GM23338 (cell line): Measurements from ENCODE around the gene VAMP2. TPM values are rescaled to one million over a fixed set of nuclear protein-coding genes. Genes with fewer than 3 reads are reported as not detected.

ENCODE experiments used
- ATAC-seq: fragments of 200-7000 bp; cut with Tn5 transposase; 3 replicates; pipeline ENCODE4 v1.9.1; 2020
- DNase-seq: peaks from one replicate; pipeline ENCODE4 v3.0.0-alpha.2; 2015; ENCODE audit warnings: low spot score
- H2AFZ ChIP-seq: fragments of 200-600 bp; sonication (generic); 2 replicates; pipeline ENCODE4 v1.8.0; 2016; ENCODE audit warnings: antibody characterized with exemption, mild to moderate bottlenecking, moderate library complexity
- H3F3A ChIP-seq: fragments of 200-600 bp; sonication (generic); replicated peaks from 2 replicates; pipeline ENCODE4 v1.8.0; 2017; ENCODE audit warnings: antibody characterized with exemption, mixed run types, low read depth
- H3K27ac ChIP-seq: fragments of 200-600 bp; sonication (generic); 2 replicates; pipeline ENCODE4 v1.6.1; 2016; ENCODE audit warnings: low read depth
- H3K27me3 ChIP-seq: fragments of 200-600 bp; sonication (generic); 2 replicates; pipeline ENCODE4 v1.8.0; 2016; ENCODE audit warnings: mild to moderate bottlenecking, mixed run types, moderate library complexity; ENCODE audit not compliant: insufficient read depth
- H3K36me3 ChIP-seq: fragments of 200-600 bp; sonication (generic); 2 replicates; pipeline ENCODE4 v1.8.0; 2016; ENCODE audit warnings: mild to moderate bottlenecking; ENCODE audit not compliant: insufficient read depth
- H3K4me1 ChIP-seq: fragments of 200-600 bp; sonication (generic); 2 replicates; pipeline ENCODE4 v1.8.0; 2016; ENCODE audit warnings: mild to moderate bottlenecking, moderate library complexity; ENCODE audit not compliant: insufficient read depth
- H3K4me2 ChIP-seq: fragments of 200-600 bp; sonication (generic); 2 replicates; pipeline ENCODE4 v1.7.1; 2017; ENCODE audit warnings: mixed run types
- H3K4me3 ChIP-seq: fragments of 200-600 bp; sonication (generic); 2 replicates; pipeline ENCODE4 v1.6.1; 2016; ENCODE audit warnings: mixed run types
- H3K79me2 ChIP-seq: fragments of 200-600 bp; sonication (generic); replicated peaks from 2 replicates; pipeline ENCODE4 v1.8.0; 2017; ENCODE audit warnings: mild to moderate bottlenecking; ENCODE audit not compliant: insufficient read depth
- H3K9me2 ChIP-seq: fragments of 200-600 bp; sonication (generic); 2 replicates; pipeline ENCODE4 v1.8.0; 2017; ENCODE audit not compliant: insufficient read depth
- H4K20me1 ChIP-seq: fragments of 200-600 bp; sonication (generic); replicated peaks from 2 replicates; pipeline ENCODE4 v1.8.0; 2017; ENCODE audit warnings: mild to moderate bottlenecking; ENCODE audit not compliant: insufficient read depth
- H3K27ac Mint-ChIP-seq: 2 replicates; pipeline ENCODE4 v1.8.0; 2020; ENCODE audit warnings: inconsistent platforms, mild to moderate bottlenecking, moderate library complexity, mixed read lengths
- H3K27me3 Mint-ChIP-seq: 3 replicates; pipeline ENCODE4 v1.8.0; 2022; ENCODE audit warnings: low read depth, mild to moderate bottlenecking, moderate library complexity, mixed read lengths, inconsistent platforms; ENCODE audit not compliant: insufficient read depth, poor library complexity
- H3K36me3 Mint-ChIP-seq: 3 replicates; pipeline ENCODE4 v1.8.0; 2021; ENCODE audit warnings: low read depth, mild to moderate bottlenecking, inconsistent platforms, moderate library complexity, mixed read lengths
- H3K4me1 Mint-ChIP-seq: 3 replicates; pipeline ENCODE4 v1.8.0; 2020; ENCODE audit warnings: mild to moderate bottlenecking, inconsistent platforms, mixed read lengths
- H3K4me3 Mint-ChIP-seq: 3 replicates; pipeline ENCODE4 v1.8.0; 2021; ENCODE audit warnings: moderate library complexity, mild to moderate bottlenecking, inconsistent platforms, mixed read lengths
- H3K9me3 Mint-ChIP-seq: 3 replicates; pipeline ENCODE4 v1.8.0; 2020; ENCODE audit warnings: moderate library complexity, mild to moderate bottlenecking, inconsistent platforms, mixed read lengths
- CREB1 ChIP-seq: fragments of 250-450 bp; sonication (Bioruptor Pico); IDR thresholded peaks from 2 replicates; pipeline ENCODE4 v1.5.0; 2020; ENCODE audit warnings: low read depth, mild to moderate bottlenecking, moderate library complexity
- CTCF ChIP-seq, 2 experiments: fragments of 200-600 bp in 1 of 2; sonication (generic) in 1 of 2; conservative IDR thresholded peaks; 2 replicates each; pipeline versions ENCODE4 v1.5.1 to v1.6.1; 2016 to 2017; ENCODE audit warnings: antibody characterized with exemption in 2 of 2, low read depth in 2 of 2, mild to moderate bottlenecking in 2 of 2, moderate library complexity in 1 of 2
- EZH2phosphoT487 ChIP-seq: fragments of 200-600 bp; sonication (generic); IDR thresholded peaks from one replicate; pipeline ENCODE4 v1.8.1; 2018; ENCODE audit warnings: antibody characterized with exemption; ENCODE audit not compliant: unreplicated experiment
- JUNB ChIP-seq: IDR thresholded peaks from one replicate; pipeline ENCODE4 v1.6.1; 2016; ENCODE audit warnings: antibody characterized with exemption; ENCODE audit not compliant: unreplicated experiment
- NANOG ChIP-seq: IDR thresholded peaks from 2 replicates; pipeline ENCODE4 v1.6.1; 2016; ENCODE audit warnings: antibody characterized with exemption, borderline replicate concordance
- STAT1 ChIP-seq: IDR thresholded peaks from one replicate; pipeline ENCODE4 v1.6.1; 2016; ENCODE audit warnings: antibody characterized with exemption; ENCODE audit not compliant: unreplicated experiment
- ZNF114 ChIP-seq: fragments of 250-450 bp; sonication (Bioruptor Pico); IDR thresholded peaks from 2 replicates; pipeline ENCODE4 v1.5.0; 2020; ENCODE audit warnings: mild to moderate bottlenecking, moderate library complexity
- ZNF331 ChIP-seq: fragments of 250-450 bp; sonication (Bioruptor Pico); IDR thresholded peaks from 2 replicates; pipeline ENCODE4 v1.5.0; 2020; ENCODE audit warnings: low read depth, mild to moderate bottlenecking, moderate library complexity
- ZNF462 ChIP-seq: fragments of 250-450 bp; sonication (Bioruptor Pico); IDR thresholded peaks from 2 replicates; pipeline ENCODE4 v1.5.0; 2020; ENCODE audit warnings: mild to moderate bottlenecking, moderate library complexity
- polyA plus RNA-seq: library from polyadenylated mRNA; unstranded; fragments of >200 nt; fragmentation: Nextera tagmentation; extraction: Ambion mirVana; gene quantifications from 2 replicates; pipeline ENCODE4 v1.2.1, GENCODE V29; 2016
- total RNA-seq: library from RNA; depleted of rRNA; stranded (reverse); fragments of >200 nt; shearing (Covaris generic); gene quantifications from 2 replicates; pipeline ENCODE4 v1.2.3, GENCODE V29; 2014
- TF ChIP-seq, protein P1 (sequence below): IDR thresholded peaks from one replicate; pipeline ENCODE4 v1.6.1; 2018; ENCODE audit warnings: antibody characterized with exemption; ENCODE audit not compliant: unreplicated experiment
- TF ChIP-seq, protein P2 (sequence below): IDR thresholded peaks from 2 replicates; pipeline ENCODE4 v1.6.1; 2016; ENCODE audit warnings: antibody characterized with exemption

Gene VAMP2
- total and polyA plus RNA-seq, 2 experiments from 2014 or later: 6.9 to 32.3 TPM

DNA sequence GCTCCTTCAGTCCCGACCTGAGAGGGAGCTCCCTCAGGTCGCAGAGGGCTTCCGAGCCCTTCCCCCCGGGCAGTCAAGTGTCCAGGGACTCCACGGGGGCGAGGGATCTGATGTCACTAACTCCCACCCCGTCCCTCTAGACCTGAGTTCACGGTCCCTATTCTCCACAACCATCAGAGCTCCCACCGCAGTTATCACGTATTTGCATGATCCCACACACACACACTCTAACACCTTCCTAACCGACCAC lies 6.8 kb downstream of the VAMP2 start (continued):
- TF ChIP-seq ZNF462 (no peak), CREB1 (CRISPR knock-in tag) (no peak), ZNF114 (CRISPR knock-in tag) (no peak)

DNA sequence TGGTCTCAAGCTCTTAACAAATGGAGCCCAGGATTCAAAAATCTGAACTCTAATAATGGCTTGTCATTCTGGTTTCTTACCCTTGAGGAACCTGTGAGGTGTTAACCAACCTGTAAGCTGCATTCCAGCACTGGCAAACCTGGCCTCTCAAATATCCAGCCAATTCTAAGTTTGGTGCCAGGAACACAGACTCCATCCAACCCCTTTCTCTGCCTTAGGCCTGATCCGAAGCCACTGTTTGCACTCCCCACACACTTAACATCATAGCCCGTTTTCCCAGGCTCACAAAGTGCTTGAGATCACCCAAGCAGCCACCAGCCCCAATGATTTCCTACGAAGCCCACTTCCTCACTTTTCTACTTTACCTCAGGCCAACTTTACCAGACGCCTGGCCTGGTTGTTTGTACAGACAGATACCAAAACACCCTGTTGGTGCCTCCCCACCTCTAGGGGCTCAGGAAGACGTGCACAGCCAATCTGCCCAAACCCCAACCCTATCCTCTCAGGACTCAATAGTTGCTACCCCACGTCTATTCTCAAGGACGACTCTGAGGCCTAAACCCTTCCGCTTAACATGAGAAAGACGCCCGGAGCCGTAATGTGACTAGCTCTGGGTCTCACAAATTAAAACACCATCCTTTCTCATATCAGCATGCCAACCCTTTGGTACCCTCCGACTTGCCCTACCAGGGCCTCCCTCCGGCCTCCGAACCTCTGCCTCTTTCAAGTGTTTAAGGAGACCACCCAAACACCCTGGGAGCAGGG lies 7.3 kb downstream of the VAMP2 start:
- TF ChIP-seq ZNF331 (CRISPR knock-in tag): no peak
- no peak for TF ChIP-seq CTCF (conservative IDR thresholded peaks at IDR 0.05; ENCODE audit: low read depth in 2 of 2)
- no peak for TF ChIP-seq STAT1
- TF ChIP-seq JUNB: no peak
- no peak for TF ChIP-seq CREB1 (CRISPR knock-in tag)
- TF ChIP-seq, protein P1, sequence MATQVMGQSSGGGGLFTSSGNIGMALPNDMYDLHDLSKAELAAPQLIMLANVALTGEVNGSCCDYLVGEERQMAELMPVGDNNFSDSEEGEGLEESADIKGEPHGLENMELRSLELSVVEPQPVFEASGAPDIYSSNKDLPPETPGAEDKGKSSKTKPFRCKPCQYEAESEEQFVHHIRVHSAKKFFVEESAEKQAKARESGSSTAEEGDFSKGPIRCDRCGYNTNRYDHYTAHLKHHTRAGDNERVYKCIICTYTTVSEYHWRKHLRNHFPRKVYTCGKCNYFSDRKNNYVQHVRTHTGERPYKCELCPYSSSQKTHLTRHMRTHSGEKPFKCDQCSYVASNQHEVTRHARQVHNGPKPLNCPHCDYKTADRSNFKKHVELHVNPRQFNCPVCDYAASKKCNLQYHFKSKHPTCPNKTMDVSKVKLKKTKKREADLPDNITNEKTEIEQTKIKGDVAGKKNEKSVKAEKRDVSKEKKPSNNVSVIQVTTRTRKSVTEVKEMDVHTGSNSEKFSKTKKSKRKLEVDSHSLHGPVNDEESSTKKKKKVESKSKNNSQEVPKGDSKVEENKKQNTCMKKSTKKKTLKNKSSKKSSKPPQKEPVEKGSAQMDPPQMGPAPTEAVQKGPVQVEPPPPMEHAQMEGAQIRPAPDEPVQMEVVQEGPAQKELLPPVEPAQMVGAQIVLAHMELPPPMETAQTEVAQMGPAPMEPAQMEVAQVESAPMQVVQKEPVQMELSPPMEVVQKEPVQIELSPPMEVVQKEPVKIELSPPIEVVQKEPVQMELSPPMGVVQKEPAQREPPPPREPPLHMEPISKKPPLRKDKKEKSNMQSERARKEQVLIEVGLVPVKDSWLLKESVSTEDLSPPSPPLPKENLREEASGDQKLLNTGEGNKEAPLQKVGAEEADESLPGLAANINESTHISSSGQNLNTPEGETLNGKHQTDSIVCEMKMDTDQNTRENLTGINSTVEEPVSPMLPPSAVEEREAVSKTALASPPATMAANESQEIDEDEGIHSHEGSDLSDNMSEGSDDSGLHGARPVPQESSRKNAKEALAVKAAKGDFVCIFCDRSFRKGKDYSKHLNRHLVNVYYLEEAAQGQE: no peak
- TF ChIP-seq NANOG: no peak
- TF ChIP-seq, protein P2, sequence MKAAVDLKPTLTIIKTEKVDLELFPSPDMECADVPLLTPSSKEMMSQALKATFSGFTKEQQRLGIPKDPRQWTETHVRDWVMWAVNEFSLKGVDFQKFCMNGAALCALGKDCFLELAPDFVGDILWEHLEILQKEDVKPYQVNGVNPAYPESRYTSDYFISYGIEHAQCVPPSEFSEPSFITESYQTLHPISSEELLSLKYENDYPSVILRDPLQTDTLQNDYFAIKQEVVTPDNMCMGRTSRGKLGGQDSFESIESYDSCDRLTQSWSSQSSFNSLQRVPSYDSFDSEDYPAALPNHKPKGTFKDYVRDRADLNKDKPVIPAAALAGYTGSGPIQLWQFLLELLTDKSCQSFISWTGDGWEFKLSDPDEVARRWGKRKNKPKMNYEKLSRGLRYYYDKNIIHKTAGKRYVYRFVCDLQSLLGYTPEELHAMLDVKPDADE: no peak
- no peak for TF ChIP-seq EZH2phosphoT487
- peaks cover 39% of the 10 kb centered on the region; the same call in 1 of the 2 replicates for H3F3A ChIP-seq
- peak overlapping the region; percentile 67 for H3K4me3 ChIP-seq
- peaks cover 30% of the 10 kb centered on the region for H3K4me1 ChIP-seq
- no peaks in the 10 kb centered on the region; the same call in 1 of the 2 replicates for H4K20me1 ChIP-seq
- peaks cover 6% of the 10 kb centered on the region; the same call in 1 of the 2 replicates for H3K79me2 ChIP-seq
- H3K9me2 ChIP-seq: no peaks in the 10 kb centered on the region
- H3K4me3 Mint-ChIP-seq: no peak overlapping the region
- H3K27me3 ChIP-seq: no peaks in the 10 kb centered on the region
- H3K9me3 Mint-ChIP-seq: no peaks in the 10 kb centered on the region; the same call in 2 of the 3 replicates
- peaks cover 34% of the 10 kb centered on the region for H3K27me3 Mint-ChIP-seq
- peak overlapping the region; percentile 83 for H3K27ac ChIP-seq
- peak overlapping the region; percentile 100 for H3K4me2 ChIP-seq
- ATAC-seq (no peak), DNase-seq (peak; percentile 49)
- H3K36me3 ChIP-seq: no peaks in the 10 kb centered on the region
- peaks cover 16% of the 10 kb centered on the region for H3K36me3 Mint-ChIP-seq
- peaks cover 23% of the 10 kb centered on the region for H3K4me1 Mint-ChIP-seq
- no peak overlapping the region; the same call in 1 of the 2 replicates for H3K27ac Mint-ChIP-seq
- H2AFZ ChIP-seq: no peak overlapping the region
